Measurements from ENCODE around the gene DLG2. TPM values are rescaled to one million over a fixed set of nuclear protein-coding genes. Genes with fewer than 3 reads are reported as not detected.
A peak's percentile ranks its signal among the peaks of the same experiment; 100 is the strongest.
"Not testable (repeated sequence)": the region's sequence is repeated elsewhere in the genome, so short reads cannot be mapped to it uniquely, and the experiment has no call there.

DLG2 gene
- total RNA-seq, 1 experiment from 2014 or later, result 0.86 TPM

GRCh38 chr11:85232559-85232958 is 394.6 kb downstream of the DLG2 start:
- no peak for DNase-seq (ENCODE audit: low spot score)

DNA sequence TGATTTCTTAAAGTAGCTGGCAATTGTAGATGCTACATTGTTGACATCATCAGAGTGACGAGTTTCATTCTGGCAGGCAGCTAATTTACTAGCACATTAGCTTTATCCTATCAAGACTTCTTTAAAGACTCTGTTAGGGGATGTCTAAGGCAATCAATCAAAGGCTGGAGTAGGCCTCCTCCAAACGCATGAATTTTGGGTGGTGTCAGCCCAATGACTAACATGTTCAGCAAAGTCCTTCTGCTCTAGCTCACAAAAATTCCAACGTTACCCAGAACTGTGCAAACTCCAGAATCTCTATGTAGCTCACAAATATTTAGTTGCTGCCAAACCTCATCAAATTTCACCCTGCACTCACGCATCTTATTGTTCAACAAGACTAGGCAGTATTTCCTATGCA is 395.6 kb downstream of the DLG2 start:
- DNase-seq (ENCODE audit: low spot score), result no peak

DNA sequence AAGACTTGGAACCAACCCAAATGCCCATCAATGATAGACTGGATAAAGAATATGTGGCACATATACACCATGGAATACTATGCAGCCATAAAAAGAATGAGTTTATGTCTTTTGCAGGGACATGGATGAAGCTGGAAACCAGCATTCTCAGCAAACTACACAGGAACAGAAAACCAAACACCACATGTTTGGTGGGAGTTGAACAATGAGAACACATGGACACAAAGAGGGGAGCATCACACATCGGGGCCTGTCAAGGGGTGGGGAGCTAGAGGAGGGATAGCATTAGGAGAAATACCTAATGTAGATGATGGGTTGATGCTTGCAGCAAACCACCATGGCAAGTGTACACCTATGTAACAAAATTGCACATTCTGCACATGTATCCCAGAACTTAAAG is 397.4 kb downstream of the DLG2 start:
- not testable (repeated sequence) for DNase-seq (ENCODE audit: low spot score)

DNA sequence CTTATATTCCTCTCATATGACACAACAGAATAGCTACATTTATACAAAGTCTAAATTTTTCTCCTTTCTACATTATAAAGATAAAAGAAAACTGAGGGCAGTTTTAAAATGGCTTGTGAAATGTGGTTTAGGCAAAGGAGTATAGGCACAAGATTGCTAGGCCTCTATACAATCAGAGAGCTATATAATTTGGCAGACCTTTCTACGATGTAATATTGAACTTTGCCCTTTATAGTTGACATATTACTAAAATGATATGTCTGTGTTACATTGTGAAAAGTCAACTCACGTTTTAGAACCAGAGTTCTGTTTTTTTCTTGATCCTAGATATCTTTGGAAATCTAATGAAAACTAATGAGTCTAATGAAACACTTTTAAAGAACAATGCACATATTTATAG is 430.2 kb downstream of the DLG2 start:
- peak; percentile 35 for DNase-seq (ENCODE audit: low spot score)

GRCh38 chr11:85195934-85196333 is 431.2 kb downstream of the DLG2 start:
- no peak for DNase-seq (ENCODE audit: low spot score)

- no peak for DNase-seq (ENCODE audit: low spot score)
Measured at GRCh38 chr11:85187992-85188391, 439.2 kb downstream of the DLG2 start.

- DNase-seq (ENCODE audit: low spot score), result no peak
Measured at GRCh38 chr11:85184721-85185120, 442.4 kb downstream of the DLG2 start.

GRCh38 chr11:85182441-85183387 is 444.4 kb downstream of the DLG2 start:
- peak; percentile 62 for DNase-seq (ENCODE audit: low spot score)

DNA sequence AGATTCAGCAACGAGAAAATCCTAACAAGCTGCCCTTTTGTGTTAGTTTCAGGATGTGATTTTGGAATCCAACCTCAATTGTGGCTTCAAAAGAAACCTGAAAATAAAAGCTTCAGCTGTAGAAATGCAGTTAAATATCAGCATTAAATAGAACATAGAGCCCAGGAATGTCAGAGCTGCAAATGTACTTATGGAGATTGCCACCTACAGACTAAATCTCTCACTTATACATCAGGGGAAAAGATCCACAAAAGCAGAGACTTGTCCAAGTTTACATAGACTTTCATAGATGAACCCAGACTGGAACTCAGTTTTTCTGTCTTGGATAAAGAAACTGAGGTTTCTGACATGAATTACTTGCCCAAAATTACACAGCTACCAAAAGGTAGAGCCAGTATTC is 446.6 kb downstream of the DLG2 start:
- DNase-seq (ENCODE audit: low spot score), result no peak

DNA sequence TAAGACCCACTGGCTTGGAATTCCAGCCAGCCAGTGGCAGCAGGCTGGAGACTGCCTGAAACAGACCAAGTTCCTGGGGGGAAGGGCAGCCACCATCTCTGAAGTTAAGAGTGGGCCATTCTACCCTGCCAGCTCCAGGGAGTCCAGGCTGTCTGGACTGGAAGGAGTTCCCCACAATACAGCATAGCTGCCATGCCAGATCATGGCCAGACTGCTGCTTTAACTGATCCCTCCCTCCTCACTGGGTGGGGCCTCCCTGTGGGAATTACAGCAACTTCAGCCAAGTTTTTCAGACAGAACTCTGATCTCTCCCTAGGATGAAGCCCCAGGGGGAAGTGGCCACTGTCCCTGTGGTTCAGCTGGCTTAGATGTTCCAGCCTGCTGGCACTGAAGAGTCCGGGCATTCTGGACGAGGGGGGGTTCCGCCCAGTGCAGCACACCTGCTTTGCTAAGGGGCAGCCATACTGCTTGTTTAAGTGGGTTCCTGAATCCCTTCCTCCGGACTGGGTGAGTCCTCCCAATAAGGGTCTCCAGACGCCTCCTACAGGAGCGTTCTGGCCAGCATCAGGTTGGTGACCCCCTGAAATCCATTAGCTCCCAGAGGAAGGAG is 455.4 kb downstream of the DLG2 start:
- DNase-seq (ENCODE audit: low spot score), result no peak

- peak; percentile 75 for DNase-seq (ENCODE audit: low spot score)
Measured at GRCh38 chr11:85170184-85170583, 457.0 kb downstream of the DLG2 start.

DNA sequence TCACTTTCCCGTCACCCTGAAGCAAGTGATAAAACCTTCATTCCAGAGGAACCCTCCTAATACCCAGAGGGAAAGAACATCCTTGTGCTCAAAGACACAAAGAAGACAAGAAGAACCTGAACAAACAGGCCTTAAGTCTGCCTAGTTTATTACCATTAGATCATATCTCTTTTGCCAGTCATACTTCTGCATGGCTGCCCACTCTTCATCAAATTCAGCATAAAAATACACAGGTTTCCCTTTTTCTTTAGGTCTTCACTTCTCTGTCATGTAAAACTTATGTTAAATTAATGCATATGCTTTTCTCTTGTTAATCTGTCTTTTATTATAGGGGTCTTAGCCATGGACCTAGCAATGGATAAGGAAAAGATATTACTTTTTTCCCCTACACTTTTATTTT is 459.7 kb downstream of the DLG2 start:
- DNase-seq (ENCODE audit: low spot score), result no peak

DNA sequence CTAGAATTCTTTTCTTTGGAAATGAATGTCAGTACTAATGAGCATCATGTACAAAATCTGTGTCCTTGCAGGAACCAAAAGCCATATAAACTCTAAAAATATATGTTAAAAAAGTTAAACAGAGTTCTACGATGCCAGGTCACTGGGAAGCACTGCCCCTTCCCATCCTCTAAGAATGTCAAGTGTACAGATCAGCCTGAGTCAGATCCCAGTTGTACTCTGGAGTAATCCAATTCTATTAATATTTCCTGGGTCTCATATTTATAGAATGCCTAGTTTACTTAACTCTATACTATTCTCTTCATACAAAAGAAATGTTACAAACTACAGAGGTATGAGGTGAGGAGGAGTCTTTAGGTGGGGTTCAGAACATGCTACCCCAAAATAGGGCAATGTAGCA is 460.1 kb downstream of the DLG2 start:
- DNase-seq (ENCODE audit: low spot score), result no peak

- DNase-seq (ENCODE audit: low spot score), result no peak
Measured at GRCh38 chr11:85165819-85166218, 461.3 kb downstream of the DLG2 start.

DNA sequence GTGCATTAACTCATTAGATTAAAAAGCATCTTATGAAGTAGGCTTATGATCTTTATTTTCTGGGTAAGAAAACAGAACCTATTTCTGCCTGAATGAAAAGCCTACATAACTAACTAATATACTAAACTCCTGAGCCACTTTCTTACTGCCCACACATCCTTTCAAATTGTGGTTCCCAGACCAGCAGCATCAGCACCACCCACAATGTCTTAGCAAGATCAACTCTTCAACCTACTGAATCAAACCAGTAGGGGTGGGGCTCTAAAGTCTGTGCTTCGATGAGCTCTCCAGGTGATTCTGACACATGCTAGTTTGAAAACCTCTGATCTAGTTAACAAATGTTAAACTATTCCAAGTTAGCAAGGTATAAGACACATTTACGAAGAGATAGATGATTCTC is 462.4 kb downstream of the DLG2 start:
- no peak for DNase-seq (ENCODE audit: low spot score)

- no peak for DNase-seq (ENCODE audit: low spot score)
Measured at GRCh38 chr11:85154294-85154693, 472.9 kb downstream of the DLG2 start.

DNA sequence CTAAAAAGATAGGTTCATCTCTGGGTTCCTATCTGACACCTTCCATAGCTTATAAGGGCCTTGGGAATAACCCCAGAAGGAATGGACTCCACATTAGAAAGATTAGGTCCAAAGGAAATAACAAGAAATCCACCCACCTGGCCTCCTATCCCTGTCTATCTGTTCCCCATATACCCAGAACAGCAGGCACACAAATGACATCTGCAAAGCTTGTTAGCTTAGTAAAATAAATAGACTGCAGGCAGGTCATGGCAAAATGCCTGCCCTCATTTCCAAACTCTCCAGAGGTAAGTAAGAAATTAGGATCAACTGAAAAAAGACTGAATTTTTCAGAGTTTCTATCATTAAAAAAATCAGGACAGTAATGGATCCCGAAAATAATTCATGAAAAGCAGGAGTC is 489.5 kb downstream of the DLG2 start:
- DNase-seq (ENCODE audit: low spot score), result no peak

- DNase-seq (ENCODE audit: low spot score), result no peak
Measured at GRCh38 chr11:85133636-85134035, 493.5 kb downstream of the DLG2 start.

DNA sequence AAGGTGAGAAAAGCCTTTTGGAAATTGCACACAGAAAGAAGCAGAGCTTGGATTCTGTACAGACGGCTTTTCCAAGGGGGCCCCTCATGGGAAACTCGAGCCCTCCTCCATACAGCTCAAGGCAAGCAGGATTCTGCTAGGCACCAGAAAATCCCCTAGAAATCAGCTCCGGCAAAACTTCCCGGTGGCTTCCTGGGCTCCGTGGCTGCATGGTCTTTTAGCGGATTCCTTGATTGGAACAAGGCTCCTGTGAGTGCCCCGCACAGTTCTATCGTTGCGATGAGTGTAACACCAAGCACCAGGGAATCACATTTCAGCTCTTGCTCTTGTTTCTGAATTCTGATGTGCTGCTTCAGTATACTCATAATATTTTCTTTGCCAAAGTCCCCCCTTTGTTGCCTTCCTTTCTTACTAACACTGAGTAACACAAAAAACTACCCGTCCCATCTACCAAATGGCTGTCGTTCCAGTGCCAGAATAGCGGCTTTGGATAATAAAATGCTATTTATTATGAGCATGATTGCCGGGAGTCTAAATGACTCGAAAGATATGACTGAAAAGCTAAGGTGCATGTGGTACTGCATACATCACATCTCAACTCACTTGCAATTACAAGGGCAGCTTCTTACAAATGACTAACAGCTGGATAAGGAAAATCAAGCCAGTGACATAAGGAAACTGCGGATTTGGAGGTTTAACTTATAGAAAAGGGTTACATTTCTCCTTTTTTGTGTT is 494.1 kb downstream of the DLG2 start:
- DNase-seq (ENCODE audit: low spot score), result no peak

DNA sequence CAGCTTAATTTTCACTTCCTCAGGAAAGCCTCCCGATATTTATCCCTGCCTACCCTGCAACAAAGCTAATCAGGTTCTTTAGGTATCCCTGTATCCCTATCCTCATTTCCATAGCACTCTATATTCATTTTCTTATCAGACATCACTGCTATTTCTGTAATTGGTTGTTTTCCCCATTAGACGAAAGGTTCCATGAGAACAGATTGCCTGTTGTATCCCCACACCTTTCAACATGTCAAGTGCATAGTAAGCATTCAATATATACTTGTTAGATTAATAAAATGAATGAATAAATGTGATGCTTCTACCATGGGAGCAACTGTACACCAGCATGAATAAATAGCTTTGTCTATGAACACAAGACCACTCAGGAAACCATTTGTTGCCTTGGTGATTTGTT is 499.8 kb downstream of the DLG2 start:
- DNase-seq (ENCODE audit: low spot score), result no peak

DNA sequence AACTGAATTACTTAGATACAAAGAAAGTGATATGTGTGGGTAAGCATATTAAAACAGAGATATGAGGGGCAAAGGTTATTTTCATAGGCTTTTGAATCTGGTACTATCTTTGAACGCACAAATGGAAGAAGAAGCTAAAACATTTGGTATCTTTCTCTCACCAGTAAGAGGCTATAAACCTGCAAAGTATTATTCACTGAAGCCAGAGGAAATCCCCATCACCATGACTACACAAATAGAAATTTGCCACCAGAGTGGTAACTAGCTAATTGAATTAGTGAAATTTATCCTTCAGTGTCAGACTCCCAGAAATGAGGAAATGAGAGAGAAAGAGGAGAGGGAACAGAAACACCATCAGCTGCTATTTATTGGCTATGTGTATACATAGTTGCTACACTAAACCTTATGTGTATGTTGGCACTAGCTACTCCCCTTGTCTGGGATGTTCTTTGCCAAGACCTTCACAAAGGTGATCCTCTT is 503.4 kb downstream of the DLG2 start:
- no peak for DNase-seq (ENCODE audit: low spot score)

DNA sequence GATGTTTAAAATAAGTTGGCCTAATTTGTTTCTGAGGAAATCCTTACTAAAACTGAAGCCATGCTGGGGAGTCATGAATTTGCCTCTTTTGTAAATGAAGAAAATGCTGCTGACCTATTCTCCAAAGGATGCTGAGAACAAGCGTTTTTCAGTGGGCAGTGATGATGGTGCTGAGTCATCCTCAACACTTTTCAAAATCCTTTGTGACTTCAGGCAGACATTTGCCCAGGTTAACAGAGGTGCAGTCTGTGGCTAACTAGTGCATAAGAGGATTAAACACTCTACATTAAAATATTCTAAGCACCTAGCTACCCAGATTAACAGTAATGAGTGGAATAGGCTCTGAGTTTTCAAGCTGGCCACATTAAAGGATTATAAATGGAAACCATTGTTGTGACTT is 509.0 kb downstream of the DLG2 start:
- DNase-seq (ENCODE audit: low spot score), result no peak
